IPS-15b (cell line): ENCODE measurements around the gene COG4.

ENCODE experiments used
- H3K27me3 ChIP-seq: one replicate; pipeline ENCODE4 v1.6.1; 2013; ENCODE audit warnings: low read length; ENCODE audit not compliant: control insufficient read depth, insufficient read depth
- H3K36me3 ChIP-seq: one replicate; pipeline ENCODE4 v1.6.1; 2013; ENCODE audit warnings: low read length; ENCODE audit not compliant: control insufficient read depth, insufficient read depth
- H3K4me1 ChIP-seq: one replicate; pipeline ENCODE4 v1.6.1; 2013; ENCODE audit warnings: mild to moderate bottlenecking, low read length; ENCODE audit not compliant: control insufficient read depth, insufficient read depth
- H3K4me3 ChIP-seq: one replicate; pipeline ENCODE4 v1.5.1; 2013; ENCODE audit warnings: low read depth, low read length
- H3K9ac ChIP-seq: one replicate; pipeline ENCODE4 v1.6.1; 2013; ENCODE audit warnings: low read depth, mild to moderate bottlenecking, low read length
- H3K9me3 ChIP-seq: one replicate; pipeline ENCODE4 v1.6.1; 2013; ENCODE audit warnings: mild to moderate bottlenecking, low read length; ENCODE audit not compliant: control insufficient read depth, insufficient read depth

Gene COG4

DNA sequence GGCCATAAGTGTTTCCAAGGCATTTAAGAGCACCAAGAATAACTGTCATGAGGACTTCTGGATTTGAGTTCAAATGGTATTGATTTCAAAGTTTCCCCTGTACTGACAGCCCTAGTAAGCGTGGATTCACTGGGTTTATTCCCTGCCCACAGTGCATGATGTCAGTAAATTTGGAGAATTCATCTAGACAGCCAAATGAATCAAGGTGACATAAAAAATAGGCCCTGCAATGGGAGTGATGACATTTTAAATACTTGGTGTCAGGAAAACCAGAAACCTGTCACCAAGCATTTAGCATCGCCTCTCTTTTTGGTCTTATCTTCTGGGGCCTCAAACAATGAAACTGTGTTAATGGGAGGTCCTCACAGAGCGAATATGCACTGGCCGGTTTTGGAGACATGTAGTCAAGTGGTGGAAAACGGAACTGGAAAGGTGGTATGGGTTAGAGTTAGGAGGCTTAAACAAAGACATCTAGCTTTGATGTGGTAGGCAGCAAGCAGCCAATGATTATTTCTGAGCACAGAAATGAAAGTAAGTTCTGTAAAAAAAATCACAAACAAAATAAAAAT, 29.1 kb downstream of the COG4 start:
- Histone ChIP-seq H3K27me3 (no peaks in the 10 kb centered on the region), H3K4me1 (no peaks in the 10 kb centered on the region), H3K4me3 (no peak overlapping the region), H3K36me3 (peaks cover 20% of the 10 kb centered on the region), H3K9ac (no peak overlapping the region), H3K9me3 (no peaks in the 10 kb centered on the region)

DNA sequence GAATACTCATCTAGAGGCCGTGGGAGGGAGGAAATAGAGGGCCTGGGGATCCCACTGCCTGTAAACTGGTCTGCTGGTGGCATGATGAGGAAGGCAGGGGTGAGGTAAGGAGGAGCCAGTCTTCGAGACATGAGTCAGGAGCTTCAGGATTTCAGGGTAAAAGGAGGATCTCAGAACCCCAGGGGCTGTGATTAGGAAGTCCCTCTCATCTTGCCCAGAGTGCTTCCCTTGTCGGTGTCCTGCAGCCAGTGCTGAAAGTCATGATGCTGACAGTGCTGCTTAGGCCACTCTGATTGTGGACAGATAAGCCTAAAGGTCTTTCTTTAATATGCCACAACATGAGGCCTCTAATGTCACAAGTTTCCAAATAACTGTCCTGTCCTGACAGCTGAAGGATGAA, 29.6 kb downstream of the COG4 start:
- Histone ChIP-seq H3K36me3 (peaks cover 20% of the 10 kb centered on the region), H3K4me3 (no peak overlapping the region), H3K27me3 (no peaks in the 10 kb centered on the region), H3K9ac (no peak overlapping the region), H3K9me3 (no peaks in the 10 kb centered on the region), H3K4me1 (no peaks in the 10 kb centered on the region)

DNA sequence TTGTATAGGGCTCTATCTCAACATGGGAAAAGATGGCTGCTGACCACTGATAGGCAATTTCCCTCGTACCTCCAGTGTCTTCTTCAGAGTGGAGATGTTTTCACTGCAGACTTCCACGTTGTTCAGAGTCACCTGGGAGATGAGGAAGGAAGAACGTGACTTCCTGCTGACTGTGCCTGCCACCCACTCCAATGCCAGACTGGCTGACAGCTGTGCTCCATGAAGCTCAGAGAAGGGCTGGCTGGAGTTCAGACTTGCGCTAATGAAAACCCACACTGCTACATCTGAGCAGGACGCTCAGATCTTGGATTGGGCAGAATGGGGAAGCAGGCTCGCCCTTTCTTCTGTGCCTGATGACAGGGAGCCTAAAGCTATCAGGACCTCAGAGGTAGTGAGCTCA, 33.1 kb downstream of the COG4 start:
- no peaks in the 10 kb centered on the region for H3K4me1 ChIP-seq
- H3K9me3 ChIP-seq = no peaks in the 10 kb centered on the region
- no peaks in the 10 kb centered on the region for H3K27me3 ChIP-seq
- no peak overlapping the region for H3K4me3 ChIP-seq
- no peak overlapping the region for H3K9ac ChIP-seq
- peaks cover 10% of the 10 kb centered on the region for H3K36me3 ChIP-seq

DNA sequence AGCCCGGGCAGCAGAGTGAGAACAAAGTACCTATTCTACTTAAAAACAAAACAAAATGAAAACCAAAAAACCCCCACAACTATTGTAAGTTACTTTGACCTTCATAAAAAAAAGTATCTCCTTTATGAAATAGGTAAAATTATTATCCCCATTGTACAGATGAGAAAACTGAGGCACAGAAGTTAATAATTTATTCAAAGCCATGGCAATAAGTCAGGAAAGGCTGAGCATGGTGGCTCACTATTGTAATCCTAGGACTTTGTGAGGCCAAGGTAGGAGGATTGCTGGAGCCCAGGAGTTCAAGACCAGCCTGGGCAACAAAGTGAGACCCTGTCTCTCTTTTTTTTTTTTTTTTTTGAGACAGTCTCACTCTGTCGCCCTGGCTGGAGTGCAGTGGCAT, 38.5 kb downstream of the COG4 start:
- Histone ChIP-seq H3K9me3 (no peaks in the 10 kb centered on the region), H3K4me3 (no peak overlapping the region), H3K36me3 (peaks cover 29% of the 10 kb centered on the region), H3K9ac (no peak overlapping the region), H3K27me3 (no peaks in the 10 kb centered on the region), H3K4me1 (no peaks in the 10 kb centered on the region)

DNA sequence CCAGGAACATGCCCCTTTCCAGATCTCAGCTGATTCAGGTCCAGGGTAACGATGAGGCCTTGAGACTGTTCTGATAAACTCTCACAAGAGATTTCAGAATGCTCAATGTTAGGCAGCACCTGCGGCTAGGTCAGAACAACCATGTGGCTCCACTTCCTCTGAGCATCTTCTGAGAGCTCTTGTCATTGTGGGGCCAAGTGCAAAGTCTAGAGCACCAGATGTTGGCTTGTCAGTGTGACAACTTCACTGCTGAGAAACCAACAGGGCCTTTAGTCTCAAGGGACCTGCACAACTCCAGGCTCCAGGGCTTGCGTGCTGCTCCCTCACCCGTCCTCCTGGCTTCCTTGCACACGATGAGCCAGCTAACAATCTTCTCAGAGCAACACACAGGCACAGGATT, 39.9 kb downstream of the COG4 start:
- no peaks in the 10 kb centered on the region for H3K9me3 ChIP-seq
- H3K27me3 ChIP-seq = no peaks in the 10 kb centered on the region
- no peak overlapping the region for H3K4me3 ChIP-seq
- H3K36me3 ChIP-seq = peaks cover 36% of the 10 kb centered on the region
- no peaks in the 10 kb centered on the region for H3K4me1 ChIP-seq
- H3K9ac ChIP-seq = no peak overlapping the region

DNA sequence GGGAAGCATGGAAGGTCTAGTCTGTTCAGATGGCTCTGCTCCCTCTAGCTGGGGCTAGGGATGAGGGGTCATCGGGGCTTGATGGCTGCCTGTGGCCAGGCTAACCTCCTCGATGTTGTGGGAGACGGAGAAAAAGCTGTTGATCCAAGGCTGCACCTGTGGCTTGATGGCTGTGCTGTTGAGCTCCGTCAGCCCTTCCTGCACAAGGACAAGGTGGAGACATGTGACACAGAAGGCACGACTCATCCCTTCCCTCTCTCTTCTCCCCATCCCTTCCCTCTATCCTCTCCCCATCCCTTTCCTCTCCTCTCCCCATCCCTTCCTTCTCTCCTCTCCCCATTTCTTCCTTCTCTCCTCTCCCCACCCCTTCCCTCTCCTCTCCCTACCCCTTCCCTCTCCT, 40.7 kb downstream of the COG4 start:
- Histone ChIP-seq H3K4me3 (no peak overlapping the region), H3K4me1 (no peaks in the 10 kb centered on the region), H3K36me3 (peaks cover 36% of the 10 kb centered on the region), H3K9me3 (no peaks in the 10 kb centered on the region), H3K27me3 (no peaks in the 10 kb centered on the region), H3K9ac (no peak overlapping the region)

DNA sequence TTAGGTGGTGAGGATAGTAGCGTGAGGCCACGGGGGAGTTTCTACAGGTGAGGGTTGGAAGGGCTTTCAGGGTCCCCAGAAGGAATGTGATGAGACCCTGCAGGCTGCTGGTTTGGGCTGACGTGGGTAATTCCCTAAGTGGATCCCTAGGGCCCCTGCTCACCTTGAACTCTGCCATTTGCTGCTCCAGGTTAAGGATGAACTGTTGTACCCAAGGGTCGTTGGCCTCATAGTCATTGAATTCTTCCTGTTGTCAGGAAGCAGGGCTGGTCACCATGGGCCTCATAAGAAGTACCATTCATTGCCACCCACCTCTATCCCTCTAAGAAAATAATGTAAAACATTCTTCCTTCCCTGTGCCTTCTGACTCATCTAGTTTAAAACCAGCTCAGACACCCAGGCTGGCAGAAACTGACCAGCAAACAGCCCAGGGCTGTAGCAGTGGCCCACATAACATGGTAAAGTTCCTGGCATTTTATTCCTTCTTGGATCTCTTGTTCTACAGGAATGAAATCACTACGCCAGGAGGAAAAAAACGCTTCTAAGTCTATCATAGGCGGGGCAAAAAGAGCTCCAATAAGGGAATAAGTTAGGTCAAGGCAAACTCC, 41.3 kb downstream of the COG4 start:
- no peaks in the 10 kb centered on the region for H3K9me3 ChIP-seq
- H3K27me3 ChIP-seq = no peaks in the 10 kb centered on the region
- H3K4me1 ChIP-seq = no peaks in the 10 kb centered on the region
- H3K9ac ChIP-seq = no peak overlapping the region
- H3K36me3 ChIP-seq = peaks cover 36% of the 10 kb centered on the region
- no peak overlapping the region for H3K4me3 ChIP-seq

DNA sequence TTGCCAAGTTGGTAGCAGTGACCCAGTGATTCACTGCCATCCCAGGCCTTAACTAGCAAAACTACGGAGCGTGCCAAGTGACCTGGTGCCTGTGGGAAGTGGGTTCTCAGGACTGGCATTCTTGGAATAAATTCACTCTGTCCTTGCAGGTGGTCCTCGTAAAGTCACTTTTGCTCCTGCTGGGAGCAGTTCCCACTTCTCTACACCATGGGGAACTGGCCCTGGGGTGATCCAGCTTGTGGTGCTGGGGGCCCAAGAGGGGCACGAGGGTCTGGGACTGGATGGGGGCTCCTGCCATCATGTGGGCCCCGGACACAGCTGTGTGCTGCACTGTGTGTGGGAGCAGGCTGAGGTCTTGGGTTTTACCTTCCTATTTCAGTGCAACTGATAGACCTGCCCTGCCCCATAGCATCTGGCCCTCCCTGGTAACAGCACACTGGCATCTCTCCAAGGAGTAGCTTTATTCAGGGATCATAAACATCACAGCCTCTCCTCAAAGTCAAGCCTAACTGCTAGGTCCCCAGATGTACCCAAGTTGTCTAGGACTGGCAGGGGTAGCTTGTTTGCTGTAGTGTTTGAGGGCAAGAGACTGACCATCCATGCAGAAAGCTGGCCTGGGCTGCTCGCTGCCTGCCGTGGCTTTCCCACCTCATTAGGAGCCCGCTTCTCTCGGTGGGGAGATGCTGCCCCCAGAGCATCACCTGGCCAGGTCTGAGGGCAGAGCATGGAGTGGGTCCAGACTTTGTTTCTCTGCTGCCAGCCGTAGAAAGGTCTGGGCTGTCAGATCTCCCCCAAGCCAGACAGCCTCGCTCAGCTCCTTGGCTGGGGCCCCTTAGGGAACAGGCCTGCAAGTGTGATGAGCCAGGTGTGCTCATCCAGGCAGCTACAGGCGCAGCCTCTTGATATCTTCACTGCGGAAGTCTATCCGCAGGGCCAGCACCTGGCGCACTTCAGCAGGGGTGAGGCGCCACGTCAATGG, 42.9 kb downstream of the COG4 start:
- H3K9me3 ChIP-seq = no peaks in the 10 kb centered on the region
- no peaks in the 10 kb centered on the region for H3K4me1 ChIP-seq
- H3K27me3 ChIP-seq = no peaks in the 10 kb centered on the region
- H3K4me3 ChIP-seq = no peak overlapping the region
- peaks cover 36% of the 10 kb centered on the region for H3K36me3 ChIP-seq
- H3K9ac ChIP-seq = no peak overlapping the region

DNA sequence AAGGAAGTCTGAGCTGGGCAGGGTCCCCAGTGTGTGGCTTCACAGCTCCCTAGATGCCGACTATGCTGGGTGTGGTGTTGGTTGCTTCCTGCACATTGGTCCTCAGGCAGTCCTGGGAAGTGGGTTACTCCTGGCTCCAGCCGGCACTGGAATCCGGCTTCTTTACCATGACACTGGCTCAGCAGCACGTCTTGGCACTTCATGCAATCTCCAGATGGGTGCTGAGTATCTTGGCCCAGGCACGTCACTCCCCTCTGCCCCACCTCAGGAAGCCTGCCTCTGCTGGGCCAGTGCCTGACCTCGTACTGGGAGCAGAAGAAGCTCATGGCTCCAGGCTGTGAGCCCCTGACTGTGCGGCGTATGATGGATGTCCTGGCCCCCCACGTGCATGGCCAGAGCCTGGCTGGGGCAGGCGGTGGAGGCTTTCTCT, 44.4 kb downstream of the COG4 start:
- H3K9ac ChIP-seq = no peak overlapping the region
- H3K36me3 ChIP-seq = peaks cover 35% of the 10 kb centered on the region
- H3K27me3 ChIP-seq = no peaks in the 10 kb centered on the region
- no peak overlapping the region for H3K4me3 ChIP-seq
- no peaks in the 10 kb centered on the region for H3K4me1 ChIP-seq
- H3K9me3 ChIP-seq = no peaks in the 10 kb centered on the region

DNA sequence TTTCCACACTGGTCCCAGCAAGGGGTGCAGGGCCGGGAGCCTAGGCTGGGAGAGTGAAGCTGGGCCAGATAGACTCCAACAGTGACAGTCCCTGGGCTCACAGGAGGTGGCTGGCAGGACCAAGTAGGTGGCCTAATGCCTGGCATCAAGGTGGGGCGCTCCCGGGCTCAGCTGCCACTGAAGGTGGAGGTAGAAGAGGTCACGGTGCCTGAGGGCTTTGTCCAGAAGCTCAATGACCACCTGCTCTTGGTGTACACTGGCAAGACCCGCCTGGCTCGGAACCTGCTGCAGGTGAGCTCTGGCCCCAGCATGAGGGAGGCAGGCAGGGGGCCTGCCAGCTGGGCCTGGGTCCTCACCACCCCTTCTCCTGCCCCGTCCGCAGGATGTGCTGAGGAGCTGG, 45.2 kb downstream of the COG4 start:
- H3K4me1 ChIP-seq = no peaks in the 10 kb centered on the region
- peaks cover 28% of the 10 kb centered on the region for H3K36me3 ChIP-seq
- no peaks in the 10 kb centered on the region for H3K27me3 ChIP-seq
- H3K9ac ChIP-seq = no peak overlapping the region
- no peak overlapping the region for H3K4me3 ChIP-seq
- no peaks in the 10 kb centered on the region for H3K9me3 ChIP-seq

DNA sequence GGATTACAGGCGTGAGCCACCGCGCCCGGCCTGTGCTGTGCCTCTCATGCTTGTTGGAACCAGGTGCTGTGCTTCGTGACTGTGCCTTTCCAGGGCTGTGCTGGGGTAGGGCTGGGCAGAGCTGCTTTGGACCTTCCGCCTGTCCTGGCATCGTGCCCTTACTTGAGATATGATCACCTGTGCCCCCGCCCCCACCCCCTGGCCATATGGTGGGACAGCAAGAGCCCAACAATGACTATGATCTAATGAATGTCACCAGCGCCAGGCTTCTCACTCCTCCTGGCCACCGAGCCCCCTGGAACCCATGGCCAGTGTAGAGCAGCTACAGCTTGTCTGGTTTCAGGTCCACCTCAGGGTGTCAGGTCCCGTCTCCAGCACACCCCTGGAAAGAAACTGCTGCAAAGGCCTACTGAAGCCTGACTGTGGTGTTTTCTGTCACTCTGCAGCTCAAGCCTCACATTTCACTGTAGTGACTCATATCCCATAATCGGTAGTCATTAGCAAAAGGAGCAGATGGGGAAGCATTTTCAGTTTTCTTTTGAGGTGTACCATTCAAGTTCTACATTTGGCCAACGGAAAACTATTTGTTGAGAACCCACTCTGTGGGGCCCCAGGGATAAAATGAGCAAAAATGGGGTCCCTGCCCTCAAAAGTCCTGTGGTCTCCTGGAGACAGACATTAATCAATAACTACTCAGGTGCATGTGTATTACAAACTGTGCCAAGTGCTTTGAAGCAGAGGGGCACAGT, 46.9 kb downstream of the COG4 start:
- Histone ChIP-seq H3K27me3 (no peaks in the 10 kb centered on the region), H3K9ac (no peak overlapping the region), H3K4me3 (no peak overlapping the region), H3K4me1 (no peaks in the 10 kb centered on the region), H3K9me3 (no peaks in the 10 kb centered on the region), H3K36me3 (peaks cover 23% of the 10 kb centered on the region)
